Gastroesophageal sphincter (tissue), 3 donors: ENCODE results near the gene TTC23.

ENCODE experiments used
- EP300 ChIP-seq: sonication (generic); formaldehyde crosslinking; IDR thresholded peaks from one replicate; pipeline ENCODE4 v1.6.1; 2017; ENCODE audit warnings: antibody characterized with exemption, mild to moderate bottlenecking
- POLR2A ChIP-seq, 2 donors: fragments of 450-650 bp; IDR thresholded peaks; one replicate each; pipeline ENCODE4 v1.6.1; 2017; ENCODE audit warnings: antibody characterized with exemption in 2 of 2, mild to moderate bottlenecking in 2 of 2, moderate library complexity in 1 of 2
- POLR2AphosphoS5 ChIP-seq: sonication (generic); formaldehyde crosslinking; IDR thresholded peaks from one replicate; pipeline ENCODE4 v1.6.1; 2017; ENCODE audit warnings: antibody characterized with exemption
- TF ChIP-seq, protein P1 (sequence below), 4 experiments: fragments of 200-600 bp in 2 of 4; fragments of 450-650 bp in 2 of 4; sonication (generic) in 1 of 4; IDR thresholded peaks; one replicate each; pipeline ENCODE4 v1.5.1; 2017 to 2019; ENCODE audit warnings: antibody characterized with exemption in 4 of 4, mild to moderate bottlenecking in 2 of 4, moderate library complexity in 2 of 4

DNA sequence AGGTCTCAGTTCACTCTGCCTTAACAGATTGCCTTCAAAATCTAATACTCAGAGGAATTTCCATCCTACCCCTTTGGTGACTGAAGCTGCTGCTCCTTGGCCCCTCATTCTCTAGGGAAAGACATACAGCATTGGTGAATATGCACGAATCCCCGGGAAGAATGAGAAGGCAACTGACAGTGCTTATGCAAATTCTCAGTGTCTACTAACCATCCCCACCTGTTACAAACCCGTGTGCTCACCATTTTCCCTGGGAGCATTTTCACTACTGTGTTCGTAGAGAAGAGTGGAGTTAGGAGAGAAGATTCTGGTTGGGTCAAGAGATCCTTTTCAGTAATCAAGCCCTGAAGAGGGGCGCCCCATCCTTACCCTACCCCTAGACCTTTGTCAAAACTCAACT, 106.8 kb downstream of the TTC23 start:
- TF ChIP-seq, protein P1, sequence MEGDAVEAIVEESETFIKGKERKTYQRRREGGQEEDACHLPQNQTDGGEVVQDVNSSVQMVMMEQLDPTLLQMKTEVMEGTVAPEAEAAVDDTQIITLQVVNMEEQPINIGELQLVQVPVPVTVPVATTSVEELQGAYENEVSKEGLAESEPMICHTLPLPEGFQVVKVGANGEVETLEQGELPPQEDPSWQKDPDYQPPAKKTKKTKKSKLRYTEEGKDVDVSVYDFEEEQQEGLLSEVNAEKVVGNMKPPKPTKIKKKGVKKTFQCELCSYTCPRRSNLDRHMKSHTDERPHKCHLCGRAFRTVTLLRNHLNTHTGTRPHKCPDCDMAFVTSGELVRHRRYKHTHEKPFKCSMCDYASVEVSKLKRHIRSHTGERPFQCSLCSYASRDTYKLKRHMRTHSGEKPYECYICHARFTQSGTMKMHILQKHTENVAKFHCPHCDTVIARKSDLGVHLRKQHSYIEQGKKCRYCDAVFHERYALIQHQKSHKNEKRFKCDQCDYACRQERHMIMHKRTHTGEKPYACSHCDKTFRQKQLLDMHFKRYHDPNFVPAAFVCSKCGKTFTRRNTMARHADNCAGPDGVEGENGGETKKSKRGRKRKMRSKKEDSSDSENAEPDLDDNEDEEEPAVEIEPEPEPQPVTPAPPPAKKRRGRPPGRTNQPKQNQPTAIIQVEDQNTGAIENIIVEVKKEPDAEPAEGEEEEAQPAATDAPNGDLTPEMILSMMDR (IDR thresholded peaks at IDR 0.05), result no peak
- TF ChIP-seq POLR2AphosphoS5 (no peak), POLR2A (IDR thresholded peaks at IDR 0.05) (no peak), EP300 (no peak)
